GM19025 (cell line): ENCODE data around the gene MMP14.
"Not testable (repeated sequence)": the region's sequence is repeated elsewhere in the genome, so short reads cannot be mapped to it uniquely, and the experiment has no call there.

Experiments used
- ATAC-seq: cut with Tn5 transposase; IDR thresholded peaks from one replicate; pipeline ENCODE4 v1.9.1; 2021; ENCODE audit warnings: mild to moderate bottlenecking, low read depth, moderate library complexity; ENCODE audit not compliant: unreplicated experiment

MMP14 gene

GRCh38 chr14:22813145-22813544 lies 23.2 kb upstream of the MMP14 start:
- ATAC-seq: no peak

GRCh38 chr14:22814373-22814772 lies 22.0 kb upstream of the MMP14 start:
- ATAC-seq: no peak

- no peak for ATAC-seq
These were observed 21.3 kb upstream of the MMP14 start, which contains the start of gene SLC7A7 for GRCh38 chr14:22814941-22815713. TSS of gene SLC7A7 (minus strand) at chr14:22815435. CDS start at chr14:22813398, 2,037 bp downstream.

GRCh38 chr14:22819151-22819988 lies 17.0 kb upstream of the MMP14 start:
- ATAC-seq: no peak

- ATAC-seq: no peak
These were observed 15.7 kb upstream of the MMP14 start for GRCh38 chr14:22820731-22821130.

- ATAC-seq: no peak
These were observed 15.0 kb upstream of the MMP14 start for GRCh38 chr14:22821193-22822015.

- no peak for ATAC-seq
These were observed 14.3 kb upstream of the MMP14 start for GRCh38 chr14:22822016-22822570.

GRCh38 chr14:22822571-22823098 lies 13.8 kb upstream of the MMP14 start:
- ATAC-seq: peak; percentile 44

GRCh38 chr14:22824711-22825359 lies 11.6 kb upstream of the MMP14 start:
- ATAC-seq: no peak

- ATAC-seq: not testable (repeated sequence)
These were observed 7.2 kb upstream of the MMP14 start for GRCh38 chr14:22829076-22829660.

- peak; percentile 82 for ATAC-seq
These were observed 6.5 kb upstream of the MMP14 start, which contains the start of gene MRPL52 for GRCh38 chr14:22829661-22830442. TSS of gene MRPL52 (plus strand) at chr14:22829887. CDS start at chr14:22829913, 26 bp downstream.

- ATAC-seq: no peak
These were observed 5.9 kb upstream of the MMP14 start for GRCh38 chr14:22830443-22831010.

GRCh38 chr14:22835505-22835904 lies 880 bp upstream of the MMP14 start:
- no peak for ATAC-seq

GRCh38 chr14:22837114-22837749 lies 847 bp downstream of the MMP14 start:
- no peak for ATAC-seq

- no peak for ATAC-seq
These were observed 1.6 kb downstream of the MMP14 start for GRCh38 chr14:22837750-22838538.

- ATAC-seq: no peak
These were observed 2.3 kb downstream of the MMP14 start for GRCh38 chr14:22838631-22839041.
